ENCODE data around the gene TAP2.
"Not testable (repeated sequence)": the region's sequence is repeated elsewhere in the genome, so short reads cannot be mapped to it uniquely, and the experiment has no call there.

Gene TAP2

GRCh38 chr6:32838114-32838958 lies at the start of gene TAP2:
Gene TAP2, minus strand, starts transcription at chr6:32838739. Its CDS starts 506 bp downstream, at chr6:32838233.
- DNase-seq: peak; percentile 96

- no peak for DNase-seq
Observed at GRCh38 chr6:32887616-32888015, 49.1 kb upstream of the TAP2 start.

GRCh38 chr6:32886681-32887383 lies 48.3 kb upstream of the TAP2 start:
- DNase-seq: no peak

- DNase-seq: no peak
Observed at GRCh38 chr6:32885698-32886286, 47.3 kb upstream of the TAP2 start.

GRCh38 chr6:32883789-32884188 lies 45.2 kb upstream of the TAP2 start:
- DNase-seq: no peak

GRCh38 chr6:32882879-32883250 lies 44.3 kb upstream of the TAP2 start:
- no peak for DNase-seq

- DNase-seq: not testable (repeated sequence)
Observed at GRCh38 chr6:32880962-32881361, 42.4 kb upstream of the TAP2 start.

GRCh38 chr6:32879691-32880090 lies 41.2 kb upstream of the TAP2 start:
- no peak for DNase-seq

- DNase-seq: no peak
Observed at GRCh38 chr6:32876603-32877002, 38.1 kb upstream of the TAP2 start.

- DNase-seq: not testable (repeated sequence)
Observed at GRCh38 chr6:32873947-32874346, 35.4 kb upstream of the TAP2 start.

GRCh38 chr6:32868257-32868788 lies 29.8 kb upstream of the TAP2 start:
- peak; percentile 79 for DNase-seq

GRCh38 chr6:32867554-32868256 lies 29.2 kb upstream of the TAP2 start:
- no peak for DNase-seq

GRCh38 chr6:32867022-32867477 lies 28.5 kb upstream of the TAP2 start:
- DNase-seq: no peak

GRCh38 chr6:32865724-32866443 lies 27.3 kb upstream of the TAP2 start:
- no peak for DNase-seq

- DNase-seq: no peak
Observed at GRCh38 chr6:32862725-32863124, 24.2 kb upstream of the TAP2 start.

- no peak for DNase-seq
Observed at GRCh38 chr6:32860674-32861073, 22.1 kb upstream of the TAP2 start.

- DNase-seq: no peak
Observed at GRCh38 chr6:32858194-32858593, 19.7 kb upstream of the TAP2 start.

- DNase-seq: no peak
Observed at GRCh38 chr6:32857156-32857891, 18.8 kb upstream of the TAP2 start.

- DNase-seq: no peak
Observed at GRCh38 chr6:32855467-32856174, 17.1 kb upstream of the TAP2 start.

- peak; percentile 54 for DNase-seq
Observed at GRCh38 chr6:32854376-32855178, 16.0 kb upstream of the TAP2 start.
